K562 (cell line): ENCODE results near the gene MANF. TPM values are rescaled to one million over a fixed set of nuclear protein-coding genes. Genes with fewer than 3 reads are reported as not detected.

Experiments used
- ATAC-seq: fragments of 200-7000 bp; cut with Tn5 transposase; 3 replicates; pipeline ENCODE4 v1.9.1; 2020; ENCODE audit warnings: moderate library complexity
- BruUV-seq: library from RNA; stranded (reverse); fragments of 400-500 nt; replicated peaks from 2 replicates; lab custom pipeline; 2021; lab: Mats Ljungman, UMichigan
- CTCF ChIA-PET: fragments of 300-600 bp; formaldehyde crosslinking; extraction: SDS; loops from one replicate; lab custom pipeline; 2021; ENCODE audit warnings: low intra/inter-chr PET ratio; lab: Yijun Ruan, JAX
- POLR2A ChIA-PET: fragments of 300-600, 350-650 bp; sonication (Branson Sonifier 250); formaldehyde crosslinking; extraction: SDS; loops from one replicate; lab custom pipeline; 2021; ENCODE audit warnings: antibody characterized with exemption, inconsistent platforms; lab: Yijun Ruan, JAX
- DNase-seq, 4 experiments: peaks; one replicate each; pipeline versions ENCODE4 v3.0.0 to v3.0.0-alpha.2; 2011 to 2018; ENCODE audit warnings: low spot score in 3 of 4, mixed read lengths in 3 of 4; ENCODE audit errors: extremely low read depth in 1 of 4
- FAIRE-seq: peaks from 2 replicates; lab custom pipeline; 2011; peaks lifted over from hg19 to GRCh38; lab: Jason Lieb, UNC
- H2AFZ ChIP-seq: 2 replicates; pipeline ENCODE4 v1.6.0; 2011; ENCODE audit warnings: low read depth, low read length, control low read depth, inconsistent platforms
- H3K27ac ChIP-seq: fragments of 200-600 bp; 3 replicates; pipeline ENCODE4 v1.8.0; 2011; ENCODE audit warnings: low read depth, mild to moderate bottlenecking, control low read depth, inconsistent platforms, low read length, moderate library complexity, mixed read lengths; ENCODE audit errors: extremely low read depth
- H3K27me3 ChIP-seq, 2 experiments: fragments of 300-600 bp in 1 of 2; 2 replicates in 1 of 2; 3 replicates in 1 of 2; pipeline versions ENCODE4 v1.6.0 to v1.8.0; 2011; ENCODE audit warnings: inconsistent platforms in 2 of 2, low read length in 2 of 2, mild to moderate bottlenecking in 1 of 2, mixed read lengths in 1 of 2, moderate library complexity in 1 of 2; ENCODE audit not compliant: control insufficient read depth in 2 of 2, insufficient read depth in 2 of 2
- H3K36me3 ChIP-seq: fragments of 300-600 bp; 3 replicates; pipeline ENCODE4 v1.8.0; 2011; ENCODE audit warnings: mild to moderate bottlenecking, low read length, inconsistent platforms; ENCODE audit not compliant: control insufficient read depth, insufficient read depth
- H3K4me1 ChIP-seq, 2 experiments: fragments of 200-600 bp in 1 of 2; replicated peaks in 1 of 2; 2 replicates in 1 of 2; 3 replicates in 1 of 2; pipeline versions ENCODE4 v1.5.1 to v1.8.0; 2011; ENCODE audit warnings: inconsistent platforms in 2 of 2, low read length in 2 of 2, mild to moderate bottlenecking in 1 of 2, mixed read lengths in 1 of 2, moderate library complexity in 1 of 2; ENCODE audit not compliant: control insufficient read depth in 2 of 2, insufficient read depth in 2 of 2
- H3K4me2 ChIP-seq: 2 replicates; pipeline ENCODE4 v1.6.1; 2011; ENCODE audit warnings: low read length, control low read depth, inconsistent platforms, mixed read lengths; ENCODE audit not compliant: insufficient read depth
- H3K4me3 ChIP-seq: fragments of 200-600 bp; sonication (generic), shearing (Covaris generic); 2 replicates; pipeline ENCODE4 v1.5.1; 2016; ENCODE audit warnings: control low read depth, inconsistent platforms
- H3K79me2 ChIP-seq: fragments of 200-600 bp; 3 replicates; pipeline ENCODE4 v1.8.0; 2011; ENCODE audit warnings: low read length, inconsistent platforms; ENCODE audit not compliant: control insufficient read depth, insufficient read depth
- H3K9ac ChIP-seq, 2 experiments: 2 replicates each; pipeline versions ENCODE4 v1.6.0 to v1.6.1; 2011; ENCODE audit warnings: low read depth in 2 of 2, low read length in 2 of 2, control low read depth in 1 of 2, inconsistent platforms in 1 of 2, mild to moderate bottlenecking in 1 of 2, mixed read lengths in 1 of 2; ENCODE audit not compliant: insufficient read depth in 1 of 2
- H3K9me1 ChIP-seq: one replicate; pipeline ENCODE4 v1.6.0; 2011; ENCODE audit warnings: inconsistent platforms, mild to moderate bottlenecking, low read length, moderate library complexity; ENCODE audit not compliant: control insufficient read depth, insufficient read depth
- H3K9me3 ChIP-seq: replicated peaks from 2 replicates; pipeline ENCODE4 v1.5.1; 2011; ENCODE audit warnings: low read depth, low read length, inconsistent platforms; ENCODE audit not compliant: control insufficient read depth, insufficient read depth
- H4K20me1 ChIP-seq: replicated peaks from 2 replicates; pipeline ENCODE4 v1.6.1; 2011; ENCODE audit warnings: low read length, inconsistent platforms, mixed read lengths; ENCODE audit not compliant: control insufficient read depth, insufficient read depth
- BCOR ChIP-seq: fragments of 450-650 bp; IDR thresholded peaks from 2 replicates; pipeline ENCODE4 v1.6.1; 2016
- ETS2 ChIP-seq: IDR thresholded peaks from 2 replicates; pipeline ENCODE4 v1.6.1; 2016; ENCODE audit warnings: borderline replicate concordance, missing genetic modification characterization, mild to moderate bottlenecking, moderate library complexity, missing compliant biosample characterization; ENCODE audit not compliant: poor library complexity, severe bottlenecking
- FOXA3 ChIP-seq, 2 experiments: fragments of 450-650 bp in 1 of 2; sonication (generic) in 1 of 2; formaldehyde crosslinking; IDR thresholded peaks in 1 of 2; conservative IDR thresholded peaks in 1 of 2; 2 replicates each; pipeline versions ENCODE4 v1.4.0 to v1.8.0; 2020 to 2022; ENCODE audit warnings: mild to moderate bottlenecking in 2 of 2, missing genetic modification reagents in 1 of 2
- FOXM1 ChIP-seq, 2 experiments: fragments of 450-650 bp in 1 of 2; sonication (generic) in 1 of 2; formaldehyde crosslinking in 1 of 2; IDR thresholded peaks; 2 replicates each; pipeline versions ENCODE4 v1.6.1 to v1.9.0; 2017 to 2022; ENCODE audit warnings: low read depth in 2 of 2, mild to moderate bottlenecking in 2 of 2, missing genetic modification reagents in 1 of 2, moderate library complexity in 1 of 2
- FOXP1 ChIP-seq: sonication (generic); formaldehyde crosslinking; IDR thresholded peaks from 2 replicates; pipeline ENCODE4 v1.8.0; 2022; ENCODE audit warnings: mild to moderate bottlenecking, missing genetic modification reagents
- HMG20B ChIP-seq: fragments of 250-450 bp; sonication (Bioruptor Pico); IDR thresholded peaks from 2 replicates; pipeline ENCODE4 v1.5.0; 2021; ENCODE audit warnings: mild to moderate bottlenecking
- HNRNPUL1 ChIP-seq: fragments of 200-400 bp; formaldehyde crosslinking; IDR thresholded peaks from 2 replicates; pipeline ENCODE4 v1.6.1; 2017; ENCODE audit warnings: low read length
- RBM22 ChIP-seq: fragments of 200-400 bp; formaldehyde crosslinking; IDR thresholded peaks from 2 replicates; pipeline ENCODE4 v1.6.1; 2018; ENCODE audit warnings: low read length, low read depth; ENCODE audit not compliant: poor library complexity, severe bottlenecking
- RFX1 ChIP-seq: fragments of 450-650 bp; IDR thresholded peaks from 2 replicates; pipeline ENCODE4 v1.6.1; 2016; ENCODE audit warnings: mild to moderate bottlenecking, moderate library complexity
- TCF7 ChIP-seq: sonication (generic); IDR thresholded peaks from 2 replicates; pipeline ENCODE4 v1.6.1; 2016; ENCODE audit warnings: antibody characterized with exemption, borderline replicate concordance
- WGBS: fragments of 100-300 bp; shearing (Covaris generic); methylation state at CpG from one replicate; pipeline ENCODE4 v1.1.6; 2016; ENCODE audit warnings: low coverage, mixed read lengths; ENCODE audit not compliant: insufficient coverage; ENCODE audit errors: missing lambda C conversion rate; 5-methylcytosine and 5-hydroxymethylcytosine counted together
- in situ Hi-C: fragments of 300-500 bp; cut with MboI; formaldehyde crosslinking; loops from 4 replicates; pipeline ENCODE4 v1.15.0; 2018; ENCODE audit warnings: inconsistent platforms, mixed read lengths
- intact Hi-C: fragments of 100-400 bp; cut with micrococcal nuclease; formaldehyde crosslinking; loops from 2 replicates; pipeline ENCODE4 v1.14.2; 2022
- polyA plus RNA-seq, 8 experiments: library from polyadenylated mRNA; depleted of rRNA in 4 of 8; stranded (reverse) in 5 of 8; unstranded in 3 of 8; fragments of >200 nt; fragmentation: Nextera tagmentation in 2 of 8; fragmentation: Illumina TruSeq in 1 of 8; extraction: Ambion mirVana in 2 of 8; extraction: Trizol in 1 of 8; gene quantifications; 2 replicates each; pipeline versions ENCODE4 v1.2.1 to v1.2.3, GENCODE V29; 2011 to 2014; ENCODE audit warnings: inconsistent platforms in 1 of 8, missing spikeins in 1 of 8
- total RNA-seq, 7 experiments: library from RNA; depleted of rRNA in 6 of 7; stranded (reverse); fragments of >200 nt in 6 of 7; fragmentation: Illumina TruSeq in 2 of 7; extraction: Trizol in 2 of 7; gene quantifications; 2 replicates each; pipeline versions ENCODE4 v1.2.1 to v1.2.3, GENCODE V29; 2011 to 2021; ENCODE audit warnings: low replicate concordance in 1 of 7
- TF ChIP-seq, protein P1 (sequence below): fragments of 250-450 bp; sonication (Bioruptor Pico); IDR thresholded peaks from 2 replicates; pipeline ENCODE4 v1.9.0; 2021; ENCODE audit warnings: mild to moderate bottlenecking, inconsistent platforms
- TF ChIP-seq, protein P2 (sequence below): sonication (generic); formaldehyde crosslinking; IDR thresholded peaks from 2 replicates; pipeline ENCODE4 v1.8.0; 2022; ENCODE audit warnings: mild to moderate bottlenecking, missing genetic modification reagents

The MANF gene
- total and polyA plus RNA-seq, 9 of the 15 experiments (the other 6 are each of a cell fraction or from before 2014, with no cell fraction given): 6.5 to 52.7 (median 42.3) TPM

DNA sequence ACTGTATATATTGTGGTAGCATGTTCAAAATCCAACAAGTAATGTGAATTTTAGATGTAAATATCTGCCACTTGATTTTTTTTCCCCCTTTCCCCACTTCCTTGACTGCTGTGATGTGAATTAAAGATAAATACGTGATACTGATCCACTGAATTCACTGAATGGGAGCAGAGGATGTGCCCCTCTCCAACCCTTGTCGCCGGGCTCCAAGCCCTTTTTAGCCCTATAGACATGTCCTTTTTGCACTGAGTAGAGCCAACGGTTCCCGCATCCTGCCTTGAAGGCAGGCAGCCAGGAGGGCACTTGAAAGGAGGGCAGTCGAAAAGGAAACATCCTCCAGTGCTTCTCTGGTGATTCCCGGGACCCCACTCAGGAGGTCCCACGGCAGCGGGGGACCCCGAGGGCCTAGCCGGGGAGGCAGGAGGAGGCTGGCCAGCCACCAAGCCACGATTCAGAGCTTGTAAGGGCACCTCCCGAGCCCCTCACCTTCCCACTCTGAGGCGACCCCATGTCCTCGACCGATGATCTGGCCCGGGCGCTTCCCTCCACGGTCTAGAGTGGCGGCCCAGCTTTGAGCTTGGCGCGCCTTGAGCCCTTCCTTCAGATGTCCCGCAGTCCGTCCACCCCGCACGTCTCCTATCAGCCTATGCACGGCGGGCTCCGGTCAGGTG is 901 bp upstream of the MANF start:
- DNase-seq (peak in 1 of 4 experiments; percentile 30), FAIRE-seq (peak; percentile 55), ATAC-seq (peak; percentile 49)
- Histone ChIP-seq H4K20me1 (peaks cover 14% of the 10 kb centered on the region; the same call in 1 of the 2 replicates), H2AFZ (peak overlapping the region; percentile 85), H3K4me2 (peak overlapping the region; percentile 83), H3K79me2 (peaks cover 37% of the 10 kb centered on the region), H3K4me3 (peak overlapping the region; percentile 82), H3K9ac (peak overlapping the region; percentile 92 to 99), H3K9me1 (peaks cover 12% of the 10 kb centered on the region), H3K27ac (peak overlapping the region; percentile 94), H3K36me3 (peaks cover 28% of the 10 kb centered on the region), H3K4me1 (peaks cover 8 to 18% of the 10 kb centered on the region in 2 experiments), H3K9me3 (no peaks in the 10 kb centered on the region), H3K27me3 (0 out of 5 replicates have a peak, but pooled peaks cover 0 to 2% of the 10 kb centered on the region in 2 experiments)
- intact Hi-C loops (loop anchor here (10.0 kb wide), 1 partner anchor 769 kb away; the partner anchor contains the start of genes CISH and MAPKAPK3), in situ Hi-C loops (no loop called here)
- 0% methylated on average over 18 of the region's 29 CpGs for WGBS
- ChIA-PET POLR2A (interaction anchor here (0.5 to 1.1 kb wide), 3 partner anchors 12 to 521 kb away, joined by 3 to 4 read pairs (median 3); no protein-coding TSS in a partner anchor), CTCF (no interaction called here)
- TSS peak; percentile 85 for BruUV-seq
- TF ChIP-seq HMG20B (CRISPR knock-in tag) (no peak), FOXA3 (CRISPR knock-in tag; conservative IDR thresholded peaks at IDR 0.05 in 1 of 2, IDR thresholded peaks at IDR 0.05 in 1 of 2) (0 out of 4 replicates have a peak, but pooled peaks of 1 of the 2 experiments have one; percentile 55), FOXM1 (IDR thresholded peaks at IDR 0.05; ENCODE audit: low read depth) (no peak), FOXM1 (CRISPR knock-in tag; IDR thresholded peaks at IDR 0.05; ENCODE audit: low read depth) (no peak), RBM22 (no peak), FOXP1 (CRISPR knock-in tag) (no peak), TCF7 (no peak), BCOR (no peak), ETS2 (tag) (no peak), RFX1 (no peak), HNRNPUL1 (no peak)
- TF ChIP-seq, protein P1, sequence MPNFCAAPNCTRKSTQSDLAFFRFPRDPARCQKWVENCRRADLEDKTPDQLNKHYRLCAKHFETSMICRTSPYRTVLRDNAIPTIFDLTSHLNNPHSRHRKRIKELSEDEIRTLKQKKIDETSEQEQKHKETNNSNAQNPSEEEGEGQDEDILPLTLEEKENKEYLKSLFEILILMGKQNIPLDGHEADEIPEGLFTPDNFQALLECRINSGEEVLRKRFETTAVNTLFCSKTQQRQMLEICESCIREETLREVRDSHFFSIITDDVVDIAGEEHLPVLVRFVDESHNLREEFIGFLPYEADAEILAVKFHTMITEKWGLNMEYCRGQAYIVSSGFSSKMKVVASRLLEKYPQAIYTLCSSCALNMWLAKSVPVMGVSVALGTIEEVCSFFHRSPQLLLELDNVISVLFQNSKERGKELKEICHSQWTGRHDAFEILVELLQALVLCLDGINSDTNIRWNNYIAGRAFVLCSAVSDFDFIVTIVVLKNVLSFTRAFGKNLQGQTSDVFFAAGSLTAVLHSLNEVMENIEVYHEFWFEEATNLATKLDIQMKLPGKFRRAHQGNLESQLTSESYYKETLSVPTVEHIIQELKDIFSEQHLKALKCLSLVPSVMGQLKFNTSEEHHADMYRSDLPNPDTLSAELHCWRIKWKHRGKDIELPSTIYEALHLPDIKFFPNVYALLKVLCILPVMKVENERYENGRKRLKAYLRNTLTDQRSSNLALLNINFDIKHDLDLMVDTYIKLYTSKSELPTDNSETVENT (CRISPR knock-in tag): no peak
- TF ChIP-seq, protein P2, sequence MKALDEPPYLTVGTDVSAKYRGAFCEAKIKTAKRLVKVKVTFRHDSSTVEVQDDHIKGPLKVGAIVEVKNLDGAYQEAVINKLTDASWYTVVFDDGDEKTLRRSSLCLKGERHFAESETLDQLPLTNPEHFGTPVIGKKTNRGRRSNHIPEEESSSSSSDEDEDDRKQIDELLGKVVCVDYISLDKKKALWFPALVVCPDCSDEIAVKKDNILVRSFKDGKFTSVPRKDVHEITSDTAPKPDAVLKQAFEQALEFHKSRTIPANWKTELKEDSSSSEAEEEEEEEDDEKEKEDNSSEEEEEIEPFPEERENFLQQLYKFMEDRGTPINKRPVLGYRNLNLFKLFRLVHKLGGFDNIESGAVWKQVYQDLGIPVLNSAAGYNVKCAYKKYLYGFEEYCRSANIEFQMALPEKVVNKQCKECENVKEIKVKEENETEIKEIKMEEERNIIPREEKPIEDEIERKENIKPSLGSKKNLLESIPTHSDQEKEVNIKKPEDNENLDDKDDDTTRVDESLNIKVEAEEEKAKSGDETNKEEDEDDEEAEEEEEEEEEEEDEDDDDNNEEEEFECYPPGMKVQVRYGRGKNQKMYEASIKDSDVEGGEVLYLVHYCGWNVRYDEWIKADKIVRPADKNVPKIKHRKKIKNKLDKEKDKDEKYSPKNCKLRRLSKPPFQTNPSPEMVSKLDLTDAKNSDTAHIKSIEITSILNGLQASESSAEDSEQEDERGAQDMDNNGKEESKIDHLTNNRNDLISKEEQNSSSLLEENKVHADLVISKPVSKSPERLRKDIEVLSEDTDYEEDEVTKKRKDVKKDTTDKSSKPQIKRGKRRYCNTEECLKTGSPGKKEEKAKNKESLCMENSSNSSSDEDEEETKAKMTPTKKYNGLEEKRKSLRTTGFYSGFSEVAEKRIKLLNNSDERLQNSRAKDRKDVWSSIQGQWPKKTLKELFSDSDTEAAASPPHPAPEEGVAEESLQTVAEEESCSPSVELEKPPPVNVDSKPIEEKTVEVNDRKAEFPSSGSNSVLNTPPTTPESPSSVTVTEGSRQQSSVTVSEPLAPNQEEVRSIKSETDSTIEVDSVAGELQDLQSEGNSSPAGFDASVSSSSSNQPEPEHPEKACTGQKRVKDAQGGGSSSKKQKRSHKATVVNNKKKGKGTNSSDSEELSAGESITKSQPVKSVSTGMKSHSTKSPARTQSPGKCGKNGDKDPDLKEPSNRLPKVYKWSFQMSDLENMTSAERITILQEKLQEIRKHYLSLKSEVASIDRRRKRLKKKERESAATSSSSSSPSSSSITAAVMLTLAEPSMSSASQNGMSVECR: peak; percentile 58
